HCT116 (cell line): ENCODE data around the gene TICAM2. TPM values are rescaled to one million over a fixed set of nuclear protein-coding genes. Genes with fewer than 3 reads are reported as not detected.

Experiments used
- ATAC-seq: fragments of 200-7000 bp; cut with Tn5 transposase; 2 replicates; pipeline ENCODE4 v1.9.1; 2020; ENCODE audit warnings: mild to moderate bottlenecking, moderate library complexity
- BruUV-seq: library from RNA; stranded (reverse); fragments of 400-500 nt; replicated peaks from 2 replicates; lab custom pipeline; 2021; lab: Mats Ljungman, UMichigan
- CTCF ChIA-PET: fragments of 300-600 bp; sonication (Branson Sonifier 250); formaldehyde crosslinking; loops from one replicate; lab custom pipeline; 2021; ENCODE audit warnings: antibody characterized with exemption; lab: Charles Lee
- POLR2A ChIA-PET: fragments of 300-600, 350-600 bp; sonication (Branson Sonifier 250); formaldehyde crosslinking; loops from one replicate; lab custom pipeline; 2021; ENCODE audit warnings: antibody characterized with exemption; lab: Charles Lee
- RAD21 ChIA-PET, 2 experiments: fragments of 300-600 bp; sonication (Branson Sonifier 250); formaldehyde crosslinking; loops; one replicate each; lab custom pipeline; 2023; ENCODE audit warnings: low total read pairs in 2 of 2; ENCODE audit not compliant: uncharacterized antibody in 2 of 2, unreplicated experiment in 2 of 2, low non-redundant PET in 1 of 2; lab: Charles Lee
- DNase-seq: peaks from one replicate; pipeline ENCODE4 v3.0.0-alpha.2; 2010; ENCODE audit warnings: low read depth, low spot score
- H2AFZ ChIP-seq: fragments of 200-600 bp; shearing (Covaris generic), sonication (generic); 2 replicates; pipeline ENCODE4 v1.6.1; 2017; ENCODE audit warnings: low read depth, mixed run types, mixed read lengths, antibody characterized with exemption, low read length; ENCODE audit not compliant: poor library complexity, severe bottlenecking
- H3K27ac ChIP-seq: 2 replicates; pipeline ENCODE4 v1.5.1; 2012; ENCODE audit warnings: low read depth, low read length
- H3K27me3 ChIP-seq: fragments of 200-600 bp; sonication (generic); 2 replicates; pipeline ENCODE4 v1.6.1; 2016; ENCODE audit warnings: mixed run types, low read length, mixed read lengths; ENCODE audit not compliant: insufficient read depth
- H3K36me3 ChIP-seq, 2 experiments: fragments of 200-500 bp in 1 of 2; fragments of 200-600 bp in 1 of 2; sonication (Bioruptor generic) in 1 of 2; sonication (generic) in 1 of 2; 2 replicates each; pipeline versions ENCODE4 v1.5.1 to v1.6.1; 2014 to 2016; ENCODE audit warnings: low read length in 2 of 2, inconsistent platforms in 1 of 2, mixed read lengths in 1 of 2, mixed run types in 1 of 2; ENCODE audit not compliant: insufficient read depth in 2 of 2, control insufficient read depth in 1 of 2
- H3K4me1 ChIP-seq, 2 experiments: fragments of 200-600 bp in 1 of 2; sonication (generic) in 1 of 2; 2 replicates each; pipeline versions ENCODE4 v1.5.1 to v1.6.1; 2012 to 2017; ENCODE audit warnings: low read length in 2 of 2, inconsistent platforms in 1 of 2, mild to moderate bottlenecking in 1 of 2, mixed read lengths in 1 of 2, mixed run types in 1 of 2, moderate library complexity in 1 of 2; ENCODE audit not compliant: insufficient read depth in 2 of 2, control insufficient read depth in 1 of 2
- H3K4me2 ChIP-seq: fragments of 200-600 bp; sonication (generic); 2 replicates; pipeline ENCODE4 v1.6.1; 2017; ENCODE audit warnings: mixed run types, low read length, mixed read lengths
- H3K4me3 ChIP-seq, 2 experiments: fragments of 200-600 bp in 1 of 2; sonication (generic) in 1 of 2; replicated peaks in 1 of 2; 2 replicates each; pipeline ENCODE4 v1.5.1; 2011 to 2016; ENCODE audit warnings: low read length in 2 of 2, control low read depth in 1 of 2, low read depth in 1 of 2, mild to moderate bottlenecking in 1 of 2, mixed read lengths in 1 of 2, mixed run types in 1 of 2
- H3K79me2 ChIP-seq: fragments of 200-600 bp; sonication (generic); 2 replicates; pipeline ENCODE4 v1.6.1; 2017; ENCODE audit warnings: mild to moderate bottlenecking, mixed run types, low read length, moderate library complexity, mixed read lengths; ENCODE audit not compliant: insufficient read depth
- H3K9ac ChIP-seq: fragments of 200-600 bp; sonication (generic); 2 replicates; pipeline ENCODE4 v1.6.1; 2016; ENCODE audit warnings: low read length, mixed read lengths
- H3K9me2 ChIP-seq: fragments of 200-600 bp; sonication (generic), shearing (Covaris generic); 2 replicates; pipeline ENCODE4 v1.6.1; 2017; ENCODE audit warnings: mixed run types, mild to moderate bottlenecking, moderate library complexity; ENCODE audit not compliant: insufficient read depth
- H3K9me3 ChIP-seq, 2 experiments: fragments of 200-500 bp in 1 of 2; fragments of 200-600 bp in 1 of 2; sonication (Bioruptor generic) in 1 of 2; sonication (generic) in 1 of 2; 2 replicates each; pipeline ENCODE4 v1.6.1; 2014 to 2017; ENCODE audit warnings: low read length in 2 of 2, mixed read lengths in 2 of 2, inconsistent platforms in 1 of 2, low read depth in 1 of 2, mild to moderate bottlenecking in 1 of 2, mixed run types in 1 of 2, moderate library complexity in 1 of 2; ENCODE audit not compliant: control insufficient read depth in 1 of 2, insufficient read depth in 1 of 2
- H4K20me1 ChIP-seq: fragments of 200-600 bp; sonication (generic), shearing (Covaris generic); 2 replicates; pipeline ENCODE4 v1.6.1; 2017; ENCODE audit warnings: mixed run types, mild to moderate bottlenecking, moderate library complexity; ENCODE audit not compliant: insufficient read depth
- CEBPB ChIP-seq: IDR thresholded peaks from 2 replicates; pipeline ENCODE4 v1.6.1; 2012; ENCODE audit warnings: low read depth
- CTCF ChIP-seq, 3 experiments: fragments of 200-600 bp in 1 of 3; sonication (generic) in 1 of 3; IDR thresholded peaks in 2 of 3; conservative IDR thresholded peaks in 1 of 3; 2 replicates each; pipeline ENCODE4 v1.5.1; 2012 to 2017; ENCODE audit warnings: low read depth in 2 of 3, low read length in 2 of 3, antibody characterized with exemption in 1 of 3, borderline replicate concordance in 1 of 3, control low read depth in 1 of 3, mild to moderate bottlenecking in 1 of 3, mixed read lengths in 1 of 3, mixed run types in 1 of 3, moderate library complexity in 1 of 3; ENCODE audit not compliant: insufficient read depth in 1 of 3
- JUND ChIP-seq: IDR thresholded peaks from 2 replicates; pipeline ENCODE4 v1.6.1; 2012
- MAX ChIP-seq: IDR thresholded peaks from 2 replicates; pipeline ENCODE4 v1.6.1; 2012
- RAD21 ChIP-seq: IDR thresholded peaks from 2 replicates; pipeline ENCODE4 v1.6.1; 2012; ENCODE audit warnings: low read depth, mild to moderate bottlenecking
- REST ChIP-seq: IDR thresholded peaks from 2 replicates; pipeline ENCODE4 v1.6.1; 2012; ENCODE audit warnings: low read depth
- SIN3A ChIP-seq: IDR thresholded peaks from 2 replicates; pipeline ENCODE4 v1.6.1; 2012; ENCODE audit warnings: low read depth
- SP1 ChIP-seq: IDR thresholded peaks from 2 replicates; pipeline ENCODE4 v1.6.1; 2012; ENCODE audit warnings: low read depth
- TCF7L2 ChIP-seq: IDR thresholded peaks from 2 replicates; pipeline ENCODE4 v1.7.0; 2011; ENCODE audit warnings: borderline replicate concordance, inconsistent platforms; ENCODE audit not compliant: insufficient read depth, insufficient read length; ENCODE audit errors: extremely low read depth
- ZBTB33 ChIP-seq: IDR thresholded peaks from 2 replicates; pipeline ENCODE4 v1.6.1; 2011; ENCODE audit warnings: mild to moderate bottlenecking, low read length, moderate library complexity; ENCODE audit not compliant: insufficient replicate concordance; ENCODE audit errors: extremely low read depth
- ZNF274 ChIP-seq: fragments of 200-500 bp; sonication (Bioruptor generic); IDR thresholded peaks from 2 replicates; pipeline ENCODE4 v1.6.1; 2014; ENCODE audit warnings: mild to moderate bottlenecking, low read depth, low read length, inconsistent platforms
- intact Hi-C: fragments of 100-400 bp; cut with micrococcal nuclease; formaldehyde crosslinking; loops from 2 replicates; pipeline ENCODE4 v1.10.0; 2022
- total RNA-seq: library from RNA; stranded (reverse); gene quantifications from one replicate; pipeline ENCODE4 v1.2.1, GENCODE V29; 2021; ENCODE audit not compliant: unreplicated experiment

Gene TICAM2
- total RNA-seq, 1 experiment from 2014 or later, result 2.9 TPM

GRCh38 chr5:115600766-115601165 lies 1.5 kb downstream of the TICAM2 start:
- H3K36me3 ChIP-seq, result peaks cover 7% of the 10 kb centered on the region in 2 experiments; a peak in 3 of 4 replicates
- H3K27me3 ChIP-seq, result no peaks in the 10 kb centered on the region
- intact Hi-C loops, result no loop called here
- no peak overlapping the region for H3K27ac ChIP-seq
- H3K9me3 ChIP-seq, result no peaks in the 10 kb centered on the region
- H3K9ac ChIP-seq, result no peak overlapping the region
- no peak overlapping the region for H2AFZ ChIP-seq
- ChIA-PET CTCF (no interaction called here), POLR2A (no interaction called here), RAD21 (no interaction called here)
- DNase-seq (no peak), ATAC-seq (no peak)
- no peaks in the 10 kb centered on the region for H3K9me2 ChIP-seq
- TF ChIP-seq SP1, result no peak
- BruUV-seq, result no TSS peak
- H3K4me3 ChIP-seq, result no peak overlapping the region
- no peak overlapping the region for H3K4me2 ChIP-seq
- 0 out of 2 replicates have a peak, but pooled peaks cover 3% of the 10 kb centered on the region for H4K20me1 ChIP-seq
- H3K79me2 ChIP-seq, result peaks cover 16% of the 10 kb centered on the region
- no peaks in the 10 kb centered on the region for H3K4me1 ChIP-seq

GRCh38 chr5:115599924-115600323 lies 2.4 kb downstream of the TICAM2 start:
- DNase-seq (no peak), ATAC-seq (no peak)
- Histone ChIP-seq H3K4me3 (no peak overlapping the region), H3K9me3 (no peaks in the 10 kb centered on the region), H3K27ac (no peak overlapping the region), H2AFZ (no peak overlapping the region), H4K20me1 (no peaks in the 10 kb centered on the region), H3K36me3 (peaks cover 5 to 7% of the 10 kb centered on the region in 2 experiments; a peak in 2 of 4 replicates), H3K9me2 (no peaks in the 10 kb centered on the region), H3K4me1 (no peaks in the 10 kb centered on the region), H3K27me3 (no peaks in the 10 kb centered on the region), H3K79me2 (peaks cover 10% of the 10 kb centered on the region), H3K9ac (no peak overlapping the region), H3K4me2 (no peak overlapping the region)
- ChIA-PET CTCF (no interaction called here), POLR2A (no interaction called here), RAD21 (no interaction called here)
- intact Hi-C loops, result no loop called here
- BruUV-seq, result no TSS peak
- TF ChIP-seq CTCF (IDR thresholded peaks at IDR 0.05 in 2 of 3, conservative IDR thresholded peaks at IDR 0.05 in 1 of 3; ENCODE audit: borderline replicate concordance in 1 of 3, insufficient read depth in 1 of 3, low read depth in 2 of 3, low read length in 2 of 3), result no peak
- no peak for TF ChIP-seq TCF7L2
- TF ChIP-seq SIN3A, result no peak
- TF ChIP-seq CEBPB, result no peak
- no peak for TF ChIP-seq JUND
- TF ChIP-seq MAX, result no peak
- TF ChIP-seq ZBTB33, result no peak
- no peak for TF ChIP-seq ZNF274
- TF ChIP-seq RAD21, result no peak
- no peak for TF ChIP-seq REST
